NCI-H1092 (cell line): ENCODE measurements around the gene NRIP2.
A peak's percentile ranks its signal among the peaks of the same experiment; 100 is the strongest.
"Not testable (repeated sequence)": the region's sequence is repeated elsewhere in the genome, so short reads cannot be mapped to it uniquely, and the experiment has no call there.

Experiments used
- DNase-seq: peaks from one replicate; lab custom pipeline; 2025; lab: John Stamatoyannopoulos, UW

The NRIP2 gene

GRCh38 chr12:2834581-2835491, at the start of gene NRIP2:
TSS of gene NRIP2 (minus strand) at chr12:2835035. CDS start at chr12:2834983, 52 bp downstream.
- DNase-seq = peak; percentile 77

GRCh38 chr12:2879853-2880252, 45.0 kb upstream of the NRIP2 start:
- no peak for DNase-seq

GRCh38 chr12:2877953-2878732, 43.3 kb upstream of the NRIP2 start:
- peak; percentile 69 for DNase-seq

GRCh38 chr12:2877047-2877952, 42.5 kb upstream of the NRIP2 start, which contains the start of the genes FOXM1 and RHNO1:
TSS of gene FOXM1 (minus strand) at chr12:2877174. CDS start at chr12:2874478, 2,696 bp downstream.
TSS of gene RHNO1 (plus strand) at chr12:2877223. CDS start at chr12:2885367, 8,144 bp downstream.
- peak; percentile 86 for DNase-seq

- no peak for DNase-seq
These were observed 41.7 kb upstream of the NRIP2 start for GRCh38 chr12:2876431-2877046.

- not testable (repeated sequence) for DNase-seq
These were observed 34.3 kb upstream of the NRIP2 start for GRCh38 chr12:2868986-2869632.

- no peak for DNase-seq
These were observed 29.4 kb upstream of the NRIP2 start for GRCh38 chr12:2864198-2864597.

GRCh38 chr12:2863402-2863801, 28.6 kb upstream of the NRIP2 start:
- DNase-seq = not testable (repeated sequence)

GRCh38 chr12:2862876-2863275, 28.0 kb upstream of the NRIP2 start:
- DNase-seq = no peak

- no peak for DNase-seq
These were observed 25.3 kb upstream of the NRIP2 start for GRCh38 chr12:2860170-2860569.

- DNase-seq = no peak
These were observed 24.1 kb upstream of the NRIP2 start for GRCh38 chr12:2858944-2859421.

- no peak for DNase-seq
These were observed 23.5 kb upstream of the NRIP2 start for GRCh38 chr12:2858334-2858733.

GRCh38 chr12:2857576-2857975, 22.7 kb upstream of the NRIP2 start:
- DNase-seq = no peak

- DNase-seq = peak; percentile 42
These were observed 22.2 kb upstream of the NRIP2 start, which contains the start of gene TEX52 for GRCh38 chr12:2857021-2857431. TSS of gene TEX52 (minus strand) at chr12:2857039. CDS start at chr12:2857026, 13 bp downstream.

GRCh38 chr12:2856051-2856450, 21.2 kb upstream of the NRIP2 start:
- DNase-seq = no peak

GRCh38 chr12:2855546-2855945, 20.7 kb upstream of the NRIP2 start:
- DNase-seq = no peak

- no peak for DNase-seq
These were observed 20.0 kb upstream of the NRIP2 start for GRCh38 chr12:2854669-2855453.

GRCh38 chr12:2853626-2854025, 18.8 kb upstream of the NRIP2 start:
- DNase-seq = peak; percentile 57

GRCh38 chr12:2851931-2852330, 17.1 kb upstream of the NRIP2 start:
- DNase-seq = no peak

GRCh38 chr12:2845280-2845679, 10.4 kb upstream of the NRIP2 start:
- DNase-seq = no peak
